SK-N-SH (cell line): ENCODE results near the gene CDH13. TPM values are rescaled to one million over a fixed set of nuclear protein-coding genes. Genes with fewer than 3 reads are reported as not detected.

ENCODE experiments used
- CTCF ChIA-PET: fragments of 300-600, 350-600 bp; formaldehyde crosslinking; extraction: SDS; loops from one replicate; lab custom pipeline; 2021; lab: Yijun Ruan, JAX
- POLR2A ChIA-PET: fragments of 350-600 bp; sonication (Branson Sonifier 250); formaldehyde crosslinking; extraction: SDS; loops from one replicate; lab custom pipeline; 2020; ENCODE audit warnings: antibody characterized with exemption, inconsistent platforms; lab: Yijun Ruan, JAX
- DNase-seq: peaks from one replicate; pipeline ENCODE4 v3.0.0; 2012
- H2AFZ ChIP-seq: fragments of 200-600 bp; sonication (generic); 2 replicates; pipeline ENCODE4 v1.8.1; 2016; ENCODE audit warnings: antibody characterized with exemption, mild to moderate bottlenecking, low read depth
- H3F3A ChIP-seq: fragments of 200-600 bp; sonication (generic); replicated peaks from 2 replicates; pipeline ENCODE3; 2016; ENCODE audit warnings: antibody characterized with exemption, mild to moderate bottlenecking; ENCODE audit not compliant: insufficient read depth
- H3K27ac ChIP-seq, 2 experiments: fragments of 200-500 bp in 1 of 2; fragments of 200-600 bp in 1 of 2; sonication (Bioruptor generic) in 1 of 2; sonication (generic), shearing (Covaris generic) in 1 of 2; 2 replicates each; pipeline versions ENCODE4 v1.5.1 to v1.6.1; 2014 to 2016; ENCODE audit warnings: low read depth in 2 of 2, inconsistent platforms in 1 of 2, low read length in 1 of 2, mild to moderate bottlenecking in 1 of 2, mixed read lengths in 1 of 2
- H3K27me3 ChIP-seq: fragments of 200-600 bp; sonication (generic), shearing (Covaris generic); 2 replicates; pipeline ENCODE4 v1.6.1; 2016; ENCODE audit warnings: mixed run types; ENCODE audit not compliant: insufficient read depth
- H3K36me3 ChIP-seq, 2 experiments: fragments of 200-500 bp in 1 of 2; fragments of 200-600 bp in 1 of 2; sonication (Bioruptor generic) in 1 of 2; sonication (generic) in 1 of 2; replicated peaks in 1 of 2; 2 replicates each; pipeline versions ENCODE3 to v1.5.1; 2014 to 2016; ENCODE audit warnings: low read length in 1 of 2, mild to moderate bottlenecking in 1 of 2; ENCODE audit not compliant: insufficient read depth in 2 of 2, control insufficient read depth in 1 of 2
- H3K4me1 ChIP-seq, 2 experiments: fragments of 200-500 bp in 1 of 2; fragments of 200-600 bp in 1 of 2; sonication (Bioruptor generic) in 1 of 2; sonication (generic), shearing (Covaris generic) in 1 of 2; 2 replicates each; pipeline versions ENCODE4 v1.5.1 to v1.6.1; 2014 to 2016; ENCODE audit warnings: low read depth in 1 of 2, low read length in 1 of 2, mixed run types in 1 of 2; ENCODE audit not compliant: insufficient read depth in 2 of 2, control insufficient read depth in 1 of 2
- H3K4me2 ChIP-seq: fragments of 200-600 bp; sonication (generic), shearing (Covaris generic); 2 replicates; pipeline ENCODE4 v1.6.1; 2017; ENCODE audit warnings: mixed run types
- H3K4me3 ChIP-seq, 2 experiments: fragments of 200-500 bp in 1 of 2; fragments of 200-600 bp in 1 of 2; sonication (Bioruptor generic) in 1 of 2; sonication (generic), shearing (Covaris generic) in 1 of 2; 2 replicates each; pipeline versions ENCODE4 v1.5.1 to v1.8.1; 2014 to 2016; ENCODE audit warnings: low read depth in 2 of 2, inconsistent platforms in 1 of 2, low read length in 1 of 2, mild to moderate bottlenecking in 1 of 2, mixed read lengths in 1 of 2, moderate library complexity in 1 of 2
- H3K79me2 ChIP-seq: fragments of 200-600 bp; sonication (generic); 2 replicates; pipeline ENCODE4 v1.8.1; 2017; ENCODE audit warnings: mild to moderate bottlenecking; ENCODE audit not compliant: insufficient read depth
- H3K9ac ChIP-seq: fragments of 200-600 bp; sonication (generic); 2 replicates; pipeline ENCODE4 v1.6.1; 2017; ENCODE audit warnings: mixed run types
- H3K9me2 ChIP-seq: fragments of 200-600 bp; sonication (generic); 2 replicates; pipeline ENCODE4 v1.6.1; 2017; ENCODE audit warnings: mixed run types
- H3K9me3 ChIP-seq: fragments of 200-600 bp; sonication (generic); 2 replicates; pipeline ENCODE4 v1.6.1; 2017; ENCODE audit warnings: mixed run types, mild to moderate bottlenecking, moderate library complexity
- H4K20me1 ChIP-seq: fragments of 200-600 bp; sonication (generic); 2 replicates; pipeline ENCODE4 v1.6.1; 2017; ENCODE audit warnings: mild to moderate bottlenecking, mixed run types; ENCODE audit not compliant: insufficient read depth
- CHD2 ChIP-seq: fragments of 150-350 bp; IDR thresholded peaks from 2 replicates; pipeline ENCODE4 v1.6.1; 2018; ENCODE audit warnings: low read length; ENCODE audit not compliant: partially characterized antibody
- ELF1 ChIP-seq: IDR thresholded peaks from 2 replicates; pipeline ENCODE4 v1.4.0; 2012
- FOXM1 ChIP-seq: IDR thresholded peaks from 2 replicates; pipeline ENCODE4 v1.4.0; 2012; ENCODE audit warnings: low read depth, mild to moderate bottlenecking
- MAX ChIP-seq: IDR thresholded peaks from 2 replicates; pipeline ENCODE4 v1.4.0; 2012; ENCODE audit warnings: low read depth
- MEF2A ChIP-seq: IDR thresholded peaks from 2 replicates; pipeline ENCODE4 v1.4.0; 2012; ENCODE audit warnings: low read depth, borderline replicate concordance
- PBX3 ChIP-seq: IDR thresholded peaks from 2 replicates; pipeline ENCODE4; 2012
- POLR2AphosphoS5 ChIP-seq: IDR thresholded peaks from 2 replicates; pipeline ENCODE4 v1.6.1; 2012; ENCODE audit warnings: low read depth, low read length
- RCOR1 ChIP-seq: fragments of 150-350 bp; IDR thresholded peaks from 2 replicates; pipeline ENCODE4 v1.6.1; 2017; ENCODE audit warnings: antibody characterized with exemption, low read length
- REST ChIP-seq: IDR thresholded peaks from 2 replicates; pipeline ENCODE4 v1.6.1; 2012; ENCODE audit warnings: mild to moderate bottlenecking, low read depth, low read length, moderate library complexity
- RFX5 ChIP-seq: IDR thresholded peaks from 2 replicates; pipeline ENCODE4 v1.6.1; 2012; ENCODE audit warnings: mild to moderate bottlenecking, improper control_type of control experiment, low read length
- RXRA ChIP-seq: IDR thresholded peaks from 2 replicates; pipeline ENCODE4 v1.4.0; 2012; ENCODE audit warnings: low read depth, mild to moderate bottlenecking, borderline replicate concordance
- SIN3A ChIP-seq: IDR thresholded peaks from 2 replicates; pipeline ENCODE4 v1.6.1; 2012; ENCODE audit warnings: low read depth, mild to moderate bottlenecking, low read length, moderate library complexity, borderline replicate concordance
- TCF12 ChIP-seq: IDR thresholded peaks from 2 replicates; pipeline ENCODE4 v1.4.0; 2012
- USF1 ChIP-seq: IDR thresholded peaks from 2 replicates; pipeline ENCODE4 v1.4.0; 2012; ENCODE audit warnings: low read depth, borderline replicate concordance
- USF2 ChIP-seq: fragments of 150-350 bp; IDR thresholded peaks from 2 replicates; pipeline ENCODE4 v1.6.1; 2017; ENCODE audit warnings: antibody characterized with exemption, low read length, low read depth, borderline replicate concordance
- ZBTB33 ChIP-seq: IDR thresholded peaks from 2 replicates; pipeline ENCODE4 v1.4.0; 2012; ENCODE audit warnings: low read depth, borderline replicate concordance
- WGBS: methylation state at CpG from one replicate; pipeline ENCODE4 v1.1.6; 2017; ENCODE audit warnings: low lambda C conversion rate; 5-methylcytosine and 5-hydroxymethylcytosine counted together
- polyA plus RNA-seq, 3 experiments: library from polyadenylated mRNA; depleted of rRNA; stranded (reverse); fragments of >200 nt; gene quantifications; 2 replicates each; pipeline ENCODE4 v1.2.3, GENCODE V29; 2012

Gene CDH13
- polyA plus RNA-seq, 1 of the 3 experiments (the other 2 are of a cell fraction): 93.0 TPM

- Histone ChIP-seq H2AFZ (no peak overlapping the region), H3K9me2 (no peaks in the 10 kb centered on the region), H4K20me1 (no peaks in the 10 kb centered on the region), H3F3A (no peaks in the 10 kb centered on the region), H3K4me1 (0 out of 4 replicates have a peak, but pooled peaks cover 0 to 5% of the 10 kb centered on the region in 2 experiments), H3K9me3 (no peaks in the 10 kb centered on the region), H3K27me3 (no peaks in the 10 kb centered on the region), H3K4me3 (no peak overlapping the region), H3K9ac (no peak overlapping the region), H3K27ac (no peak overlapping the region), H3K4me2 (no peak overlapping the region), H3K36me3 (no peaks in the 10 kb centered on the region), H3K79me2 (no peaks in the 10 kb centered on the region)
- WGBS: 41% methylated on average over 9 of the region's 9 CpGs
- no peak for TF ChIP-seq MAX
- no peak for TF ChIP-seq ELF1
- no peak for TF ChIP-seq RFX5
- no peak for TF ChIP-seq MEF2A
- TF ChIP-seq USF1: no peak
- TF ChIP-seq USF2: no peak
- TF ChIP-seq RCOR1: no peak
- TF ChIP-seq REST: peak; percentile 97
- ChIA-PET CTCF (no interaction called here), POLR2A (no interaction called here)
- DNase-seq: no peak
These were observed 1074.7 kb downstream of the CDH13 start for GRCh38 chr16:83701494-83701893.

- H4K20me1 ChIP-seq: no peaks in the 10 kb centered on the region
- no peak overlapping the region for H3K4me2 ChIP-seq
- H3K27me3 ChIP-seq: no peaks in the 10 kb centered on the region
- ChIA-PET CTCF (no interaction called here), POLR2A (no interaction called here)
- no peaks in the 10 kb centered on the region for H3K9me2 ChIP-seq
- H3K79me2 ChIP-seq: no peaks in the 10 kb centered on the region
- 0 out of 4 replicates have a peak, but pooled peaks cover 0 to 5% of the 10 kb centered on the region in 2 experiments for H3K4me1 ChIP-seq
- no peak for DNase-seq
- no peak overlapping the region for H3K4me3 ChIP-seq
- no peaks in the 10 kb centered on the region for H3K9me3 ChIP-seq
- H3K9ac ChIP-seq: no peak overlapping the region
- no peak overlapping the region for H2AFZ ChIP-seq
- no peaks in the 10 kb centered on the region for H3F3A ChIP-seq
- H3K27ac ChIP-seq: no peak overlapping the region
- H3K36me3 ChIP-seq: no peaks in the 10 kb centered on the region
- TF ChIP-seq TCF12: no peak
- no peak for TF ChIP-seq SIN3A
- no peak for TF ChIP-seq ZBTB33
- no peak for TF ChIP-seq MEF2A
- no peak for TF ChIP-seq RCOR1
- TF ChIP-seq PBX3: no peak
- no peak for TF ChIP-seq RFX5
- TF ChIP-seq FOXM1: no peak
- no peak for TF ChIP-seq POLR2AphosphoS5
- TF ChIP-seq RXRA: no peak
- TF ChIP-seq CHD2: no peak
- no peak for TF ChIP-seq MAX
These were observed 1077.9 kb downstream of the CDH13 start for GRCh38 chr16:83704656-83705055.
